ENCODE measurements around the gene TMEM54.

TMEM54 gene

GRCh38 chr1:32893198-32894018 is 7.8 kb downstream of the TMEM54 start:
- DNase-seq, result peak; percentile 21

DNA sequence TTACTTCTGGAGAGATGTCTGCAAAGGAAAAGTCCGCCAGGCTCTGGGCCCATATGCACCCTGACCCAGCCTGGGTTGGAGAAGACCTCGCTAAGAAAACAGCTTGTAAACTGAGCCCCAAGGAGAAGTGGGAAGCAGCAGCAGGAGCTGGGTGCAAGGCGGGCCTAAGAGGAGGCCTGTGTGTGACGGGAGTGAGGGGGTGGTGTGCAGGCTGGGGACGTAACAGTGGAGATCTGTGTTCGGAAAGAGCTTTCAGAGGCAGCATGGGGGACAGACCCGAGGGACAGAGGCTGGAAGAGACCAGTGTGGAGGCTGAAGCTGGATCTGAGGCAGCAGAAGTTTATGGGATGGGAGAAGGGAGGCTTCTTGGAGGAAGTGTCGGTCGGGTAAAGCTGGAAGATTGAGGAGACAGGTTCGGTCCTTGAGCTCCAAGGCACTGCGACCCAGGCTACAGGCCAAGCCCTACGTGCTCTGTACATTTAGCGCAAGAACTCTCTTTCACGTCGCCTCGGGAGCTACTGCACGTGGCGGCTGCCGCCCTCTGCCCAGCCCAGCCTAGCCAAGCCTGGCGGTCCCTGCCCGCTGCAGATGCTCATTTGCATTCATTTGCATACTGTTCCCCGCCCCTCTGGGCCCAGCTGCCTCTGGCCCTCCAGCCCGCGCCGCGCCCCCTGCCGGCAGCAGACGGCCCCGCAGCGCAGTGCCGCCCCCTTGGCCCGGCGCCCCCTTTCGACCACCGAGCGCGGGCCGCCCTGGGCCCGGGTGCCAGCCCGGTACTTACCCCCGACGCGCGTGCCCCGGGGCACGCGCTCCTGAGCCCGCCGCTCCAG is 8.6 kb downstream of the TMEM54 start:
- DNase-seq, result peak; percentile 47

DNA sequence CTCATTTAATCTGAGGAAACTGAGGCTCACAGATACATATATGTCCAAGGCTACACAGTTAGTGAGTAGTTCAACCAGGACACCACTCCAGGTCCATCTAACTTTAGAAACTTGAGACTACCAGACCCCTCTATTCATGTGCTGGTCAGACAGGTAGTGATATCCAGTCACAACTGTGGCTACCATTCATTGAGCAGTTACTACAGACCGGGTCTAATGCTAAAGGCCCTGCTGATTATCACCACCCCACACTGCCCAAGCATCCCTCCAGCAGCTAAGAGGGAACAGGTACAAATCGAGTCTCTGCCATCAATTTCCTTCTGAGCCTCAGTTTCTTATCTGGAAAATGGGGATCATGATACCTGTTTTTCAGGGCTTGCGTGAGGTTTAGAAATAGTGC is 9.6 kb downstream of the TMEM54 start:
- DNase-seq, result no peak

- no peak for DNase-seq
Measured at GRCh38 chr1:32891241-32891570, 10.0 kb downstream of the TMEM54 start.

DNA sequence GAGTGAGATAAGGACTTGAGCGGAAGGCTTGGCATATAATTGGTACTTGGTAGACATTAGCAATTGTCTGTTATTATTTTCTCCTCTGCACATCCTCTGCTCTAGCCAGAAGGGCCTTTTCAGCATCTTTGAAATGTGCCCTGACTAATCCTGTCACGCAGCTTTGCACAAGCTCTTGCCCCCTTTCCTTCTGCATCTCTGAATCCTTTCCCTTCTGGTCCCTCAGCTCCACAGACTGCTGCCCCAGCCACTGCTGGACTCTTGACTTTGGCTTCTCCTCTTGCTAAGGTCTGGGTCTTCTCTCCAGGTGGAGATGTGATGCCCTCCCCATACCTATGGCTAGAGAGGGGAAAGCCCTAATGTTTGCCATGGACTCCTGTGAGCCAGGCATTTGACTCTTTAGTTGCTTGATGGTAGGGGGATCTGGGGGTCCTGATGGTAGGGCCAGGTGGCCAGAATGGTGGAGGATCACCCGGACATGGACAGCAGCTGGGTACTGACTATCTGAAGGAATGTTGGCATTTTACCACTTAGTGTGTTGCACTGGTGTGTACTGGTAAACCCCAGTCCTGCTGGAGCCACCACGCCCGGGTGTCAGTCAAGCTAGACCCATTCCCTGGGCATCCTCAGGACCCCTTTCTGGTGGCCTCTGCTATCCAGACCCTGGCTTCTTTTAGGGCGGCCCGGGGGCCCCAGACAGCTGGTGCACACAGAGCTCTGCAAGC is 10.5 kb downstream of the TMEM54 start:
- no peak for DNase-seq

DNA sequence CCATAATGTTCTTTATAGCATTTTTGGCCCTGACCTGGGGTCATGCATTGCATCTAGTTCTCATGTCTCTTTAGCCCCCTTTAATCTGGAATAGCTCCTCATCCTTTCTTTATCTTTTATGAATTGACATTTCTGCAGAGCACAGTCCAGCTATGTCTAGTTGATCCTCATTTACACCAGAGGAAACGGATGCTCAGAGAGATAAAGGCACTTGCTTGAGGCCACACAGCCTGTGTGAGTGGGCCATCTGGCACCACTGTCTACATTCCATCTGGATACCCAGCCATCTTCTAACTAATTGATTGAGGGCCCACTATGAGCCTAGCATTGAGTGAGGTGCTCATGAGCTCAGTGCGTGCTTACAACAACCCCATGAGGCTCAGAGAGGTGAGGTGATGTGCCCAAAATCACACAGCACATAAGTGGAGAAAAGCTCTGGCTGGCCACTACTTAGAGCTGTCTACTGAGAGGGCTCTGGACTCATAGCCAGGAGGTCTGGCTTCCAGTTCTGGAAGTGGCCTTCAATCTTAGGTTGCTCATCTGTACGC is 11.4 kb downstream of the TMEM54 start:
- no peak for DNase-seq

DNA sequence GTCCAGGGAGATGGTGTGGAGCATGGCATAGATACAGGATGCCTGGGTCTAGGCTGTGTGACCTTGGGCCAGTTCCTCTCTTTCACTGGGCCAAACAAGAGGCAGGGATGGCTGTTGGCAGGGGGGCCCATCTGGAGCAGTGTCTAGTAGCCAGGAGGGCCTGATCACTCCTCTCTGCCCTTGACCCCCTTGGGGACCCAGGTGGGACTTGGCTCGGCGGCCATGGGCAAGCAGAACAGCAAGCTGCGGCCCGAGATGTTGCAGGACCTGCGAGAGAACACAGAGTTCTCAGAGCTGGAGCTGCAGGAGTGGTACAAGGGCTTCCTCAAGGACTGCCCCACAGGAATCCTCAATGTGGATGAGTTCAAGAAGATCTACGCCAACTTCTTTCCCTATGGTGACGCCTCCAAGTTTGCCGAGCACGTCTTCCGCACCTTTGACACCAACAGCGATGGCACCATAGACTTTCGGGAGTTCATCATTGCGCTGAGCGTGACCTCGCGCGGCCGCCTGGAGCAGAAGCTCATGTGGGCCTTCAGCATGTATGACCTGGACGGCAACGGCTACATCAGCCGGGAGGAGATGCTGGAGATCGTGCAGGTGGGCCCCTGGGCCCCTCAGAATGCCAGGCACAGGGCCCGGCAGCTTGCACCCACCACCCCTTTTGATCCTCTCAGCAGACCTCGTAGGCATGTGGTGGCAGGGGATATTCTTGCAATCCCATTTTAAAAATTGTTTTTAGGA is 12.3 kb downstream of the TMEM54 start:
- DNase-seq, result no peak

DNA sequence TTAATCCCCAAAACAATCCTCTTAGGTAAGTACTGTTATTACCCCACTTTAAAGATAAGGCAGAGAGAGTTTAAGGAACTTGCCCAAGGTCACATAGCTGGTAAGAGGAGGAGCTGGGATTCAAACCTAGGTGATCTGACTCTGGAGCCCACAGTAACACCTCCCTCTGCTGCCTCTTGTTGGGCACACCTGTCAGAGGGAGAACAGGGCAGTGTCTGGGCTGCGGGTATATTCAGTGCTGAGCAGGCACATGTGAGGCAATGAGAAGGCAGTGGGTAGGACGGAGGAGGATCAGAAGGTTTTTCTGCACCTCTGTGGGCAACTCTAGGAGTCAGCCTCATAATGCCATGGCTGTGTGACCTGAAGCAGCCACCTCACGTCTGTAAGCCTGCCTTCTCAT is 13.1 kb downstream of the TMEM54 start:
- no peak for DNase-seq

GRCh38 chr1:32887623-32888022 is 13.6 kb downstream of the TMEM54 start:
- DNase-seq, result no peak

DNA sequence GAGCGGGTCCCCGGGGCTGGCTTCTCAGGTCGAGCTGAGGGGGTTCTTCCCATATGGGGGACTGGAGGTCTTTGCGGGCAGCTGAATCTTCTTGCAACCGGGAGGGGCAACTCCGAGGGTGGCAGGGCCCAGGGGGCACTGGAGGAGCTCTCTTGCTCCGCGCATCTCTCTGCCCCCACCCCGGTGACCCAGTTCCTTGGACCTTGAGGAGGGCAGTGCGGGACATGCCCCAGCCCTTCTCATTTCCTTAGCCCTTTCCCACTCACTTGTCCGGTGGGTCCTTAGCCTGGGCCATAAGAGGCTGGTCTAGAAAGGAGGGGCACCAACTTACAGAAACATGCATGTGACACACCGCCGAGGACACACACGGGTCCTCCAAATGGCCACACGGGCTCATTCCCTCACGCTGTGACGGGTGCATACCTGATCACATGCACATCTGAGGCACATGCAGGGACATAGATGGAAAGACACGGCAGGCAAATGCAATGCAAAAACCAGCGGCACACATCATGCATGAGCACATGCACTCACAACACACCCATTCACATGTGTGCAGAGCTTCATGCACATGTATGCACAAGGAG is 14.3 kb downstream of the TMEM54 start:
- no peak for DNase-seq

DNA sequence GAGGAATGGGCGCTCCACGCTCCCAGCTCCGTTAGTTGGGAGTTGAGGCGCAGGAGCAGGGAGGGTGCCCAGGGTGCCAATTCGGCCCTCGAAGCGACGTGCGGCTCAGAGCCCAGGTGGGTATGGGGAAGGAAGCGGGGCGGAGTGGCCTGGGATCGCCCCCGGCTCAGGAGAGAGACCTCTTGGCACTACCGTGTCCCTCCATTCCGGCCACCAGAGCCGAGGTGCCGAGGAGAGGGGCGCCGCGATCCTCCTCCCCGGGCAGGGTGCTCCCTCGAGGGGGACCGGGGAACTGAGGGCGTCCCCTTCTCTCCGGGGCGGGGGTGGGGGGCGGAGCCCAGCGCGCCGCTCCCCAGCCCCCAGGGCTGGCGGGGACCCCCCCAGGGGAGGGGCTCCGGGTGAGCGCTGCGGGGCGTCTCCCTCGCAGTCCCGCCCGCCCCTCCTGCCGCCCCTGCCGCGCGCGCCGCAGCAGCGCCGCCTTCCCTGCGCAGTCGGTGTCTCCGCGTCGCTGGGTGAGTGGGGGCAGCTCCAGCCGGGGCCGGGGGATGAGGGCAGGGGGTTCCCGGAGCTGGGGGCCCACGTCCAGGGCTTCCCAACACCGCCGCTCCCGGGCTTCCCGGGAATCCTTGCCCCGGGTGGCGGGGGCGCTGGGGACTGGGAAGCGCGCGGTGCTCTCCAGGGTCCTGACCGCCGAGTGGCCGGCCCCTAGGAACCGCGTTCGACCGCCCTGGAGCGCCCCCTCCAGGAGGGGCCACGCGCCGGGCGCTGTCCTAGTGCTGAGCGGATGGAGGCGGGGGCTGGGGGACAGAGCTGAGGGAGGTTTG is 15.0 kb downstream of the TMEM54 start, which contains the start of gene HPCA:
TSS of gene HPCA (plus strand) at position 488 of the 824 bp plus-strand sequence. CDS start 2,408 bp downstream, outside the sequence.
- peak; percentile 19 for DNase-seq

DNA sequence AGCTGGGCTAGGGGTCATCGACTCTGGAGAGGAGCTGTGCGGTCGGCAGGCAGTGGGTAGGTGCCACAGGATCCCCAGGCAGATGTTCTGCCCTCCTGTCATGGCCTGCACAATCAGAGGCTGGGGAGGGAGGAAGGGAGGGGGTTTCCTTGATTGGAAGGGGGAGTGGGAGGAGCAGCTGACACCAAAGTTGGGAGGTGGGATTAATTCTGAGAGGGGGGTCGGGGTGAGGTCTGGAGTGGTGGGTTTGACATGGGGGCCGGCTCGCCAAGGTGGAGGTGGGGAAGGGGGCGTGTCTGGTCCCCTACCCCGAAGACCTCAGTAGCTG is 15.5 kb downstream of the TMEM54 start:
- no peak for DNase-seq

DNA sequence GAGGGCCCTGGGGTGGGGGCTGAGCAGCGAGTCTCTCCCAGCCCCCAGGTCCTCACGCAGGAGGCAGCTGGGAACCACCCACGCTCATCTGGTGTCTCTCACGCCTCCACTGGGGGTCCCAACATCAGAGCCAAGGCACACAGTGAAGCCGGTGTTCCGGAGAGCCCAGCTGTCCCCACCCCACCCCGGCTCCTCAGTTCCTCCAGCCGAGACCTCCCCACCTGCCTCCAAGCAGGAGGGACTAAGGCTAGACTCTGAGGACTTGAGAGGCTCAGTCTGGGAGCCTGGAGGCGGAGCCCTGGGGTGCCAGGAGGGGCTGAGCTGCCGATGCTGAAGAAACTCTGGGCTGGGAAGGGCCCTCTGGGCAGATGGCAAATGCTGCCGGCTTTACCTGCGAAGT is 16.5 kb downstream of the TMEM54 start:
- DNase-seq, result no peak

GRCh38 chr1:32884032-32884372 is 17.2 kb downstream of the TMEM54 start:
- DNase-seq, result no peak

- DNase-seq, result no peak
Measured at GRCh38 chr1:32883338-32884031, 17.7 kb downstream of the TMEM54 start.

DNA sequence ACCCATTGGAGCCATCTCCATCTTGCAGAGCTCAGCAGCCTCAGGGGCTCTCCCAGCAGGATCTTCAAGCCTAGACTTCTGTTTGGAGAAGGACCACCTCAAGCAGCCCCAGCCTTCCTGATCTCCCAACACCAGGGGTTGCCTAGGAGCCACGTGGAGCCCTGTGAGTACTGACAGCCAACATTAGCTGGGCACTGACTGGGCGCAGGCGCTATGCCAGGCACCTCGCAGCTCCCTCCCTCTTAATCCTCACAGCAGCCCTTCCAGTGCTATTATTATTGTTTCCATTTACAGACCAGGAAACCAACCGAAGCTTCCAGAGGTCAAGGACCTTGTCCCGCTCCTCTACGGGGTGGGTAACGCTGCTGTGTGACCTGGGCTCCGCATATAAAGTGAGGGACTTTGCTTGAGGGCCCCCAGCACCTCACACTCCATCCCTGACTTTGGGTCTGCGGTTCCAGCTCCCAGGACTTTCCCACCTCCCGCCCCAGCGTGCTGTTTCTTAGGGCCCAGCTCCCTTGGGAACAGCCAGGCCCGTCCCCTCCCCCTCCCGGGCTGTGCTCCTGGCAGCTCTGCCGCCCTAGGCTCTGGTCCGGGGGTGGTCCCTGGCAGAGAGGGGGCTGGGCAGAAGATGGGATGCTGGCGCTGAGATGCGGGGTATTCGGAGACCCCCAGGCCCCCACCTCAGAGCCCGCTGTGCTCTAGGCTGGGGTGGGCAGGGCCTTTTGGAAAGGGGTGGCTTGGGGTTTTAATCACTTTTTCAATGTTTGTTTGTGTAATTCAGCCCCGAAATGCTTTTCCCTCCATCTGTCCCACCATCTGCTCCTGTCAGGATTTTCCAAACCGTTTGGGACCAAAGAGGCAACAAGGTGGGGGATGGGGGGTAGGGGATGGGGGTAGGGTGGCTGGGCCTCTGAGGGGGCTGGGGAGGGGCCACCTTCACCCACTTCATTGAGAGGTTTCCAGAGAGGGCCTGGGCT is 19.0 kb downstream of the TMEM54 start:
- no peak for DNase-seq

GRCh38 chr1:32881291-32881690 is 19.9 kb downstream of the TMEM54 start:
- DNase-seq, result no peak

DNA sequence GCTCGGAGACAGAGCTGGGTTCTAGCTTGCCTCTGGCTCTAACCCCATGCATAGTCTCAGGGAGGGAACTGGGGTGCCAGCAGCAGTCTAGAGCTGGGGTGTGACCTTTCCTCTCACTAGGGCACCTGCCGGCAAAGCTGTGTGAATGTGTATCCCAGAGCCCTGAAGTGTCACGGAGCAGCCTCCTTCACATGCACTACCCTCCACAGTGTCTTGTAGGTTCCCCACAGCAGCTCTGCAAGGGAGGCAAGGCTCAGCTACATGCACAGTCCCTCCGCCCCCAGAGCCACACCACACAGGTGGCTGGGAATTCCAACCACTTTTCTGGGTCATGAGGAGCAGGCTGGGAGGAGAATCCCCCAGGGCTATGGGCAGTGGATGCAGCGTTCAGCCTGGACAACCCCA is 22.6 kb downstream of the TMEM54 start:
- DNase-seq, result no peak

GRCh38 chr1:32878183-32878582 is 23.0 kb downstream of the TMEM54 start:
- DNase-seq, result no peak
